Spleen (tissue), 13 donors: Measurements from ENCODE around the gene ADGRD1. TPM values are rescaled to one million over a fixed set of nuclear protein-coding genes. Genes with fewer than 3 reads are reported as not detected.
"Not testable (repeated sequence)": the region's sequence is repeated elsewhere in the genome, so short reads cannot be mapped to it uniquely, and the experiment has no call there.

Source experiments
- DNase-seq: peaks from one replicate; pipeline ENCODE4 v3.0.0-alpha.2; 2020
- H3K27ac ChIP-seq, 8 donors: fragments of 200-600 bp; sonication (generic) in 7 of 8; 1 replicate in 4 of 8; 2 replicates in 4 of 8; pipeline versions ENCODE4 v1.5.0 to v1.8.0; 2016 to 2021; ENCODE audit warnings: inconsistent platforms in 4 of 8, mild to moderate bottlenecking in 4 of 8, moderate library complexity in 1 of 8
- H3K27me3 ChIP-seq, 7 donors: fragments of 200-600 bp; sonication (generic) in 6 of 7; replicated peaks in 1 of 7; 1 replicate in 4 of 7; 2 replicates in 3 of 7; pipeline versions ENCODE4 v1.5.0 to v1.8.0; 2016 to 2021; ENCODE audit warnings: inconsistent platforms in 3 of 7, mild to moderate bottlenecking in 1 of 7
- H3K36me3 ChIP-seq, 6 donors: fragments of 200-600 bp; sonication (generic) in 5 of 6; 1 replicate in 4 of 6; 2 replicates in 2 of 6; pipeline versions ENCODE4 v1.5.0 to v1.8.0; 2016 to 2021; ENCODE audit warnings: inconsistent platforms in 2 of 6
- H3K4me1 ChIP-seq, 6 donors: fragments of 200-600 bp; sonication (generic) in 5 of 6; 1 replicate in 3 of 6; 2 replicates in 3 of 6; pipeline versions ENCODE4 v1.5.0 to v1.8.0; 2016 to 2021; ENCODE audit warnings: inconsistent platforms in 3 of 6
- H3K4me3 ChIP-seq, 8 donors: fragments of 200-600 bp; sonication (generic) in 7 of 8; 1 replicate in 4 of 8; 2 replicates in 4 of 8; pipeline versions ENCODE4 v1.5.0 to v1.8.0; 2016 to 2021; ENCODE audit warnings: inconsistent platforms in 4 of 8, mild to moderate bottlenecking in 4 of 8, moderate library complexity in 2 of 8
- H3K9me3 ChIP-seq, 8 donors: fragments of 200-600 bp; sonication (generic) in 7 of 8; 1 replicate in 4 of 8; 2 replicates in 4 of 8; pipeline versions ENCODE4 v1.5.0 to v1.8.0; 2016 to 2021; ENCODE audit warnings: inconsistent platforms in 4 of 8
- CTCF ChIP-seq, 11 experiments: fragments of 200-600 bp in 7 of 11; fragments of 450-650 bp in 4 of 11; sonication (generic) in 4 of 11; IDR thresholded peaks in 8 of 11; conservative IDR thresholded peaks in 3 of 11; 1 replicate in 7 of 11; 2 replicates in 4 of 11; pipeline versions ENCODE4 v1.4.0 to v1.8.0; 2016 to 2021; ENCODE audit warnings: antibody characterized with exemption in 11 of 11, inconsistent platforms in 4 of 11, mild to moderate bottlenecking in 1 of 11
- POLR2A ChIP-seq, 3 donors: fragments of 450-650 bp; IDR thresholded peaks; one replicate each; pipeline ENCODE4 v1.5.1; 2017; ENCODE audit warnings: antibody characterized with exemption in 3 of 3, mild to moderate bottlenecking in 1 of 3
- POLR2AphosphoS5 ChIP-seq, 3 donors: sonication (generic); formaldehyde crosslinking; IDR thresholded peaks; one replicate each; pipeline ENCODE4 v1.5.1; 2017; ENCODE audit warnings: antibody characterized with exemption in 3 of 3
- WGBS, 5 donors: extraction: QIAGEN DNeasy Blood & Tissue Kit in 3 of 5; methylation state at CpG; one replicate each; pipeline versions ENCODE4 v1.1.5 to v1.1.7; 2013 to 2018; 5-methylcytosine and 5-hydroxymethylcytosine counted together
- intact Hi-C: fragments of 100-400 bp; cut with DNase I; formaldehyde crosslinking; loops from one replicate; pipeline ENCODE4 v1.15.0; 2023; ENCODE audit warnings: low total_unique reads
- long read RNA-seq, 2 donors: transcript quantifications; one replicate each; lab custom pipeline, GENCODE V29; 2026
- polyA plus RNA-seq, 3 donors: library from polyadenylated mRNA; stranded (reverse); fragments of 200-250 nt; gene quantifications; one replicate each; pipeline ENCODE4 v1.2.1, GENCODE V29; 2013
- total RNA-seq, 7 donors: library from RNA; depleted of rRNA in 3 of 7; stranded (reverse); fragments of >200 nt in 3 of 7; fragmentation: NEBNext Ultra II Directional in 4 of 7; extraction: Animal tissue kit (Norgen Biotek cat#: 25700) in 4 of 7; gene quantifications; one replicate each; pipeline versions ENCODE4 v1.1.0 to v1.2.1, GENCODE V29; 2016 to 2021
- donor health status: healthy with polysubstance abuse.
- donor health status: DM: no; HTN: no; CAD: no; lungs with moderate emphysema.
- donor health status: DM: no; HTN: no; CAD: no.
- donor health status: Bipolar disorder and iron deficiency.
- donor health status: healthy.
- donor health status: DM: no; HTN: no; CAD: no.
- donor health status: DM: yes; HTN: yes; CAD: no.

The ADGRD1 gene
- total RNA-seq (1 to 10 TPM; 3.4 to 9.7 (median 6.9) TPM), polyA plus RNA-seq (1 to 10 TPM in 2 of 3 donors, under 1 TPM in 1; 0.89 to 1.5 (median 1.4) TPM)
- long read RNA-seq, donor 1 = 0 reads
- long read RNA-seq, donor 2 = 0 reads

- Histone ChIP-seq H3K4me1 (peaks cover 0 to 19% (median 7%) of the 10 kb centered on the region in 6 donors), H3K36me3 (no peaks in the 10 kb centered on the region), H3K4me3 (peak within 1 kb of the TSS in 5 of 8 donors; percentile 8 to 52 (median 16)), H3K27ac (peak within 1 kb of the TSS in 2 of 8 donors; percentile 8 to 20), H3K9me3 (no peaks in the 10 kb centered on the region), H3K27me3 (peaks cover 0 to 34% (median 0%) of the 10 kb centered on the region in 7 donors)
- TF ChIP-seq POLR2AphosphoS5 (IDR thresholded peaks at IDR 0.05) (peak in 1 of 3 donors; percentile 49), POLR2A (IDR thresholded peaks at IDR 0.05) (no peak), CTCF (IDR thresholded peaks at IDR 0.05 in 8 of 11, conservative IDR thresholded peaks at IDR 0.05 in 3 of 11) (no peak)
- no peak for DNase-seq
- WGBS, 5 donors = 4 to 14% (median 10%) methylated on average over 24 of the region's 24 CpGs
- intact Hi-C loops = no loop called here
These were observed at the start of gene ADGRD1 for GRCh38 chr12:130953771-130954543. Gene ADGRD1 (plus strand): TSS chr12:130953907. CDS start chr12:130954466, 559 bp downstream.

DNA sequence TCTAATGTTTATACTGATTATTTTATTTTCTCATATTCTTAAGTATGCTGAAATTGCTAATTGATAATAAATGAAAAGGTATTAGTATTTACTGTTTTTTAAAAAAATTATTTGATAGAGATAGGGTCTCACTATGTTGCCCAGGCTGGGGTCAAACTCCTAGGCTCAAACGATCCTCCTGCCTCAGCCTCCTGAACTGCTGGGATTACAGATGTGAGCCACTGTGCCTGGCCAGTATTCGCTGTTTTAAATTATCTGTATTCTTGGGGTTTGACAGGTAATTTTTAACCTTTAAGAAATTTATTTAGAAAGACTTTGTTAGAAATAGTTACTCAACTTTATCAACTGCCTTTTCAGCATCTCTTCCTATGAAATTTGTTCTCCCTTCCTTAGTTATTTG is 49.6 kb upstream of the ADGRD1 start:
- H3K4me1 ChIP-seq = no peaks in the 10 kb centered on the region
- H3K9me3 ChIP-seq = peaks cover 0 to 6% (median 0%) of the 10 kb centered on the region in 8 donors
- DNase-seq = no peak
- no peaks in the 10 kb centered on the region for H3K36me3 ChIP-seq
- TF ChIP-seq POLR2A (IDR thresholded peaks at IDR 0.05) = no peak
- no peak for TF ChIP-seq POLR2AphosphoS5 (IDR thresholded peaks at IDR 0.05)
- no peak for TF ChIP-seq CTCF (IDR thresholded peaks at IDR 0.05 in 8 of 11, conservative IDR thresholded peaks at IDR 0.05 in 3 of 11)
- peaks cover 0 to 13% (median 0%) of the 10 kb centered on the region in 7 donors for H3K27me3 ChIP-seq
- WGBS, 5 donors = 84 to 94% (median 89%) methylated on average over 2 of the region's 2 CpGs
- no peak overlapping the region for H3K27ac ChIP-seq
- intact Hi-C loops = no loop called here
- H3K4me3 ChIP-seq = no peak overlapping the region

- DNase-seq, H3K4me3 ChIP-seq, H3K4me1 ChIP-seq, H3K9me3 ChIP-seq, intact Hi-C loops, H3K36me3 ChIP-seq, H3K27ac ChIP-seq: not testable (repeated sequence)
- peaks cover 0 to 19% (median 0%) of the 10 kb centered on the region in 7 donors for H3K27me3 ChIP-seq
- WGBS, 5 donors = 80 to 90% (median 89%) methylated on average over 17 to 31 of the region's 31 CpGs
These were observed 48.7 kb upstream of the ADGRD1 start for GRCh38 chr12:130904936-130905455.

DNA sequence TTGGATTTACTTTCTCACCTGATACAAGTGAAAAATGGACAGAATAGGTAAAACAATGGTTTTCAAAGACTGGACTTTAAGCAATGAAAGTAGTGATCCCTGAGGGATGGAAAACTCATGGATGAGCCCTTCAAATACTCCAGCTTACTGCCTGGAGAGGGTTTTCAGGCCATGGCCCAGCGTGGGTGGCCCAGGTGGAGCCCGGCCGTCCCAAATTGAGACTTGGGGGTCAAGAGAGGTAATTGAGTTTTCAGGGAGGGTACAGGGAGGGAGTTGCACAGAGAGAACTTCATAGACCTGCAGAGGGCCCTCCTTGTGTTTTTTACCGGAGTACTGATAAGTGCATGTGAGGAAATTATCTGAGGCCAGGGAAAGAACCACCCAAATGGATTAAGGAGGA is 44.6 kb upstream of the ADGRD1 start:
- no peaks in the 10 kb centered on the region for H3K36me3 ChIP-seq
- H3K27ac ChIP-seq = no peak overlapping the region
- intact Hi-C loops = no loop called here
- TF ChIP-seq POLR2A (IDR thresholded peaks at IDR 0.05) (no peak), CTCF (IDR thresholded peaks at IDR 0.05 in 8 of 11, conservative IDR thresholded peaks at IDR 0.05 in 3 of 11) (no peak), POLR2AphosphoS5 (IDR thresholded peaks at IDR 0.05) (no peak)
- 84 to 96% (median 87%) methylated on average over 4 of the region's 4 CpGs for WGBS, 5 donors
- no peak overlapping the region for H3K4me3 ChIP-seq
- DNase-seq = no peak
- peaks cover 0 to 23% (median 18%) of the 10 kb centered on the region in 8 donors for H3K9me3 ChIP-seq
- peaks cover 0 to 19% (median 0%) of the 10 kb centered on the region in 7 donors for H3K27me3 ChIP-seq
- no peaks in the 10 kb centered on the region for H3K4me1 ChIP-seq
